HepG2 (cell line): ENCODE results near the gene DNMBP. TPM values are rescaled to one million over a fixed set of nuclear protein-coding genes. Genes with fewer than 3 reads are reported as not detected.

Experiments used
- ATM ChIP-seq: fragments of 450-650 bp; IDR thresholded peaks from 2 replicates; pipeline ENCODE4 v1.7.1; 2017; ENCODE audit warnings: mild to moderate bottlenecking, borderline replicate concordance
- CC2D1A ChIP-seq: sonication (generic); formaldehyde crosslinking; IDR thresholded peaks from 2 replicates; pipeline ENCODE4 v1.8.1; 2023; ENCODE audit warnings: mild to moderate bottlenecking, missing genetic modification reagents
- FOXP1 ChIP-seq, 2 experiments: fragments of 450-650 bp in 1 of 2; IDR thresholded peaks; 2 replicates each; pipeline ENCODE4 v1.6.1; 2017 to 2018; ENCODE audit warnings: antibody characterized with exemption in 1 of 2
- GRHL1 ChIP-seq: sonication (generic); formaldehyde crosslinking; conservative IDR thresholded peaks from 2 replicates; pipeline ENCODE4 v1.8.0; 2022; ENCODE audit warnings: missing genetic modification reagents
- HMGA1 ChIP-seq: sonication (generic); formaldehyde crosslinking; conservative IDR thresholded peaks from 2 replicates; pipeline ENCODE4 v1.4.0; 2020; ENCODE audit warnings: missing genetic modification reagents
- IRF2 ChIP-seq: IDR thresholded peaks from 2 replicates; pipeline ENCODE4 v1.6.1; 2018; ENCODE audit warnings: missing genetic modification reagents, missing compliant biosample characterization
- KLF13 ChIP-seq: sonication (generic); formaldehyde crosslinking; IDR thresholded peaks from 2 replicates; pipeline ENCODE4 v1.4.0; 2020; ENCODE audit warnings: mild to moderate bottlenecking, missing genetic modification reagents
- POLR2A ChIP-seq, 2 experiments: IDR thresholded peaks; 2 replicates each; pipeline ENCODE4 v1.6.1; 2011; ENCODE audit warnings: low read depth in 2 of 2, low read length in 2 of 2, mild to moderate bottlenecking in 1 of 2, moderate library complexity in 1 of 2; ENCODE audit not compliant: insufficient read depth in 1 of 2
- POLR2AphosphoS5 ChIP-seq: IDR thresholded peaks from 2 replicates; pipeline ENCODE4 v1.6.1; 2012; ENCODE audit warnings: low read depth, low read length
- SP1 ChIP-seq, 2 experiments: fragments of 450-650 bp in 1 of 2; sonication (generic) in 1 of 2; formaldehyde crosslinking in 1 of 2; IDR thresholded peaks; 2 replicates each; pipeline versions ENCODE4 v1.4.0 to v1.6.1; 2016 to 2020; ENCODE audit warnings: missing genetic modification reagents in 1 of 2
- WIZ ChIP-seq: sonication (generic); formaldehyde crosslinking; IDR thresholded peaks from 2 replicates; pipeline ENCODE4 v1.5.1; 2020; ENCODE audit warnings: mild to moderate bottlenecking, missing genetic modification reagents
- ZFP37 ChIP-seq: sonication (generic); formaldehyde crosslinking; IDR thresholded peaks from 2 replicates; pipeline ENCODE4 v1.4.0; 2020; ENCODE audit warnings: missing genetic modification reagents, borderline replicate concordance
- ZNF331 ChIP-seq: sonication (generic); formaldehyde crosslinking; IDR thresholded peaks from 2 replicates; pipeline ENCODE4 v1.4.0; 2020; ENCODE audit warnings: missing genetic modification reagents
- polyA plus RNA-seq, 8 experiments: library from polyadenylated mRNA; depleted of rRNA in 3 of 8; stranded (reverse) in 7 of 8; unstranded in 1 of 8; fragments of >200 nt; fragmentation: Illumina TruSeq in 4 of 8; extraction: Trizol in 4 of 8; gene quantifications; 2 replicates each; pipeline versions ENCODE4 v1.2.1 to v1.2.3, GENCODE V29; 2011 to 2016; ENCODE audit warnings: low read depth in 4 of 8, missing spikeins in 1 of 8, mixed read lengths in 1 of 8; ENCODE audit not compliant: insufficient read depth in 1 of 8
- total RNA-seq, 5 experiments: library from RNA; depleted of rRNA; stranded (reverse); fragments of >200 nt; fragmentation: Illumina TruSeq; extraction: Trizol; gene quantifications; 2 replicates each; pipeline ENCODE4 v1.2.3, GENCODE V29; 2016; ENCODE audit warnings: low read depth in 1 of 5
- TF ChIP-seq, protein P1 (sequence below), 2 experiments: sonication (generic) in 1 of 2; formaldehyde crosslinking in 1 of 2; IDR thresholded peaks; 2 replicates each; pipeline versions ENCODE4 v1.4.0 to v1.6.1; 2018 to 2020; ENCODE audit warnings: missing genetic modification reagents in 2 of 2, borderline replicate concordance in 1 of 2, low read depth in 1 of 2, mild to moderate bottlenecking in 1 of 2, missing biosample characterization in 1 of 2
- TF ChIP-seq, protein P2 (sequence below): sonication (generic); formaldehyde crosslinking; IDR thresholded peaks from 2 replicates; pipeline ENCODE4 v1.8.1; 2022; ENCODE audit warnings: low read depth, mild to moderate bottlenecking, missing genetic modification reagents
- TF ChIP-seq, protein P3 (sequence below): sonication (generic); formaldehyde crosslinking; IDR thresholded peaks from 2 replicates; pipeline ENCODE4 v1.4.0; 2020; ENCODE audit warnings: missing genetic modification reagents

Gene DNMBP
- total and polyA plus RNA-seq, 2 of the 13 experiments (the other 11 are each of a cell fraction or from before 2014, with no cell fraction given), result 3.6 to 6.3 TPM

GRCh38 chr10:100009793-100010676 is at the start of gene DNMBP (continued):
- TF ChIP-seq, protein P1, sequence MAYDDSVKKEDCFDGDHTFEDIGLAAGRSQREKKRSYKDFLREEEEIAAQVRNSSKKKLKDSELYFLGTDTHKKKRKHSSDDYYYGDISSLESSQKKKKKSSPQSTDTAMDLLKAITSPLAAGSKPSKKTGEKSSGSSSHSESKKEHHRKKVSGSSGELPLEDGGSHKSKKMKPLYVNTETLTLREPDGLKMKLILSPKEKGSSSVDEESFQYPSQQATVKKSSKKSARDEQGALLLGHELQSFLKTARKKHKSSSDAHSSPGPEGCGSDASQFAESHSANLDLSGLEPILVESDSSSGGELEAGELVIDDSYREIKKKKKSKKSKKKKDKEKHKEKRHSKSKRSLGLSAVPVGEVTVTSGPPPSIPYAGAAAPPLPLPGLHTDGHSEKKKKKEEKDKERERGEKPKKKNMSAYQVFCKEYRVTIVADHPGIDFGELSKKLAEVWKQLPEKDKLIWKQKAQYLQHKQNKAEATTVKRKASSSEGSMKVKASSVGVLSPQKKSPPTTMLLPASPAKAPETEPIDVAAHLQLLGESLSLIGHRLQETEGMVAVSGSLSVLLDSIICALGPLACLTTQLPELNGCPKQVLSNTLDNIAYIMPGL (CRISPR knock-in tag; IDR thresholded peaks at IDR 0.05; ENCODE audit: borderline replicate concordance in 1 of 2, low read depth in 1 of 2), result peak; percentile 9 to 33; a peak in 3 of 4 replicates
- 0 out of 2 replicates have a peak, but pooled peaks have one; percentile 11 for TF ChIP-seq ZNF331 (CRISPR knock-in tag)
- TF ChIP-seq, protein P2, sequence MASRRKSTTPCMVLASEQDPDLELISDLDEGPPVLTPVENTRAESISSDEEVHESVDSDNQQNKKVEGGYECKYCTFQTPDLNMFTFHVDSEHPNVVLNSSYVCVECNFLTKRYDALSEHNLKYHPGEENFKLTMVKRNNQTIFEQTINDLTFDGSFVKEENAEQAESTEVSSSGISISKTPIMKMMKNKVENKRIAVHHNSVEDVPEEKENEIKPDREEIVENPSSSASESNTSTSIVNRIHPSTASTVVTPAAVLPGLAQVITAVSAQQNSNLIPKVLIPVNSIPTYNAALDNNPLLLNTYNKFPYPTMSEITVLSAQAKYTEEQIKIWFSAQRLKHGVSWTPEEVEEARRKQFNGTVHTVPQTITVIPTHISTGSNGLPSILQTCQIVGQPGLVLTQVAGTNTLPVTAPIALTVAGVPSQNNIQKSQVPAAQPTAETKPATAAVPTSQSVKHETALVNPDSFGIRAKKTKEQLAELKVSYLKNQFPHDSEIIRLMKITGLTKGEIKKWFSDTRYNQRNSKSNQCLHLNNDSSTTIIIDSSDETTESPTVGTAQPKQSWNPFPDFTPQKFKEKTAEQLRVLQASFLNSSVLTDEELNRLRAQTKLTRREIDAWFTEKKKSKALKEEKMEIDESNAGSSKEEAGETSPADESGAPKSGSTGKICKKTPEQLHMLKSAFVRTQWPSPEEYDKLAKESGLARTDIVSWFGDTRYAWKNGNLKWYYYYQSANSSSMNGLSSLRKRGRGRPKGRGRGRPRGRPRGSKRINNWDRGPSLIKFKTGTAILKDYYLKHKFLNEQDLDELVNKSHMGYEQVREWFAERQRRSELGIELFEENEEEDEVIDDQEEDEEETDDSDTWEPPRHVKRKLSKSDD (CRISPR knock-in tag), result no peak
- no peak for TF ChIP-seq CC2D1A
- no peak for TF ChIP-seq SP1 (IDR thresholded peaks at IDR 0.05)
- TF ChIP-seq SP1 (CRISPR knock-in tag; IDR thresholded peaks at IDR 0.05), result 0 out of 2 replicates have a peak, but pooled peaks have one; percentile 24
- TF ChIP-seq POLR2AphosphoS5, result 0 out of 2 replicates have a peak, but pooled peaks have one; percentile 23
- TF ChIP-seq ZFP37 (CRISPR knock-in tag), result no peak
- no peak for TF ChIP-seq IRF2 (CRISPR knock-in tag)
- no peak for TF ChIP-seq HMGA1 (CRISPR knock-in tag)
- TF ChIP-seq ATM, result no peak
- TF ChIP-seq WIZ (CRISPR knock-in tag), result no peak
- TF ChIP-seq POLR2A (IDR thresholded peaks at IDR 0.05; ENCODE audit: insufficient read depth in 1 of 2, low read depth in 2 of 2, low read length in 2 of 2), result peak in 1 of 2 experiments; percentile 55; a peak in 1 of 4 replicates
- TF ChIP-seq, protein P3, sequence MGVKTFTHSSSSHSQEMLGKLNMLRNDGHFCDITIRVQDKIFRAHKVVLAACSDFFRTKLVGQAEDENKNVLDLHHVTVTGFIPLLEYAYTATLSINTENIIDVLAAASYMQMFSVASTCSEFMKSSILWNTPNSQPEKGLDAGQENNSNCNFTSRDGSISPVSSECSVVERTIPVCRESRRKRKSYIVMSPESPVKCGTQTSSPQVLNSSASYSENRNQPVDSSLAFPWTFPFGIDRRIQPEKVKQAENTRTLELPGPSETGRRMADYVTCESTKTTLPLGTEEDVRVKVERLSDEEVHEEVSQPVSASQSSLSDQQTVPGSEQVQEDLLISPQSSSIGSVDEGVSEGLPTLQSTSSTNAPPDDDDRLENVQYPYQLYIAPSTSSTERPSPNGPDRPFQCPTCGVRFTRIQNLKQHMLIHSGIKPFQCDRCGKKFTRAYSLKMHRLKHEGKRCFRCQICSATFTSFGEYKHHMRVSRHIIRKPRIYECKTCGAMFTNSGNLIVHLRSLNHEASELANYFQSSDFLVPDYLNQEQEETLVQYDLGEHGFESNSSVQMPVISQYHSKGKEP, result no peak
- no peak for TF ChIP-seq FOXP1 (IDR thresholded peaks at IDR 0.05)
- no peak for TF ChIP-seq FOXP1 (CRISPR knock-in tag; IDR thresholded peaks at IDR 0.05)
- TF ChIP-seq GRHL1, result no peak
- no peak for TF ChIP-seq KLF13 (CRISPR knock-in tag)
